T-cell (primary cell): ENCODE data around the gene TSPYL2. TPM values are rescaled to one million over a fixed set of nuclear protein-coding genes. Genes with fewer than 3 reads are reported as not detected.

Source experiments
- ATAC-seq, 4 experiments: fragments of 200-7000 bp in 3 of 4; fragments of 150-1000 bp in 1 of 4; cut with Tn5 transposase; replicated peaks in 1 of 4; 1 replicate in 3 of 4; 2 replicates in 1 of 4; pipeline ENCODE4 v1.10.0; 2021; ENCODE audit warnings: moderate library complexity in 3 of 4, mild to moderate bottlenecking in 2 of 4, moderate number of reproducible peaks in 1 of 4
- CTCF ChIA-PET, 2 donors: fragments of 300-600 bp; sonication (Branson Sonifier 250); formaldehyde crosslinking; loops; one replicate each; lab custom pipeline; 2022; ENCODE audit warnings: antibody characterized with exemption in 2 of 2; lab: Charles Lee
- POLR2A ChIA-PET, 2 donors: fragments of 300-600 bp; sonication (Branson Sonifier 250); formaldehyde crosslinking; loops; one replicate each; lab custom pipeline; 2022; ENCODE audit warnings: antibody characterized with exemption in 2 of 2; lab: Charles Lee
- DNase-seq, 35 experiments: peaks; one replicate each; pipeline versions ENCODE4 v3.0.0 to v3.0.0-alpha.2; 2013 to 2023
- H3K27ac ChIP-seq: one replicate; pipeline ENCODE4 v1.5.1; 2013; ENCODE audit warnings: low read length
- H3K27me3 ChIP-seq, 2 experiments: replicated peaks in 1 of 2; 1 replicate in 1 of 2; 2 replicates in 1 of 2; pipeline versions ENCODE4 v1.6.1 to v1.7.0; 2013; ENCODE audit warnings: low read length in 1 of 2, mixed read lengths in 1 of 2; ENCODE audit not compliant: control insufficient read depth in 2 of 2, insufficient read depth in 2 of 2; ENCODE audit errors: extremely low read depth in 1 of 2
- H3K36me3 ChIP-seq, 2 donors: 1 replicate in 1 of 2; 2 replicates in 1 of 2; pipeline versions ENCODE4 v1.6.1 to v1.7.0; 2013; ENCODE audit warnings: low read length in 1 of 2; ENCODE audit not compliant: control insufficient read depth in 2 of 2, insufficient read depth in 1 of 2; ENCODE audit errors: extremely low read depth in 1 of 2
- H3K4me1 ChIP-seq, 2 experiments: 1 replicate in 1 of 2; 2 replicates in 1 of 2; pipeline versions ENCODE4 v1.6.1 to v1.7.0; 2013; ENCODE audit warnings: low read length in 2 of 2, mixed read lengths in 1 of 2; ENCODE audit not compliant: insufficient read depth in 2 of 2, control insufficient read depth in 1 of 2; ENCODE audit errors: extremely low read depth in 1 of 2
- H3K4me3 ChIP-seq, 2 donors: 1 replicate in 1 of 2; 2 replicates in 1 of 2; pipeline versions ENCODE4 v1.5.1 to v1.7.0; 2013; ENCODE audit warnings: mild to moderate bottlenecking in 2 of 2, low read length in 1 of 2, moderate library complexity in 1 of 2; ENCODE audit not compliant: control insufficient read depth in 1 of 2; ENCODE audit errors: extremely low read depth in 1 of 2
- H3K9me3 ChIP-seq: 2 replicates; pipeline ENCODE4 v1.7.0; 2013
- H3K27ac Mint-ChIP-seq, 2 donors: one replicate each; pipeline ENCODE4 v1.8.0; 2020 to 2021; ENCODE audit warnings: mild to moderate bottlenecking in 2 of 2, mixed read lengths in 2 of 2
- H3K27me3 Mint-ChIP-seq, 2 donors: one replicate each; pipeline ENCODE4 v1.8.0; 2021 to 2022; ENCODE audit warnings: mixed read lengths in 2 of 2
- H3K36me3 Mint-ChIP-seq: one replicate; pipeline ENCODE4 v1.8.0; 2021; ENCODE audit warnings: mixed read lengths
- H3K4me1 Mint-ChIP-seq, 3 donors: one replicate each; pipeline ENCODE4 v1.8.0; 2020 to 2022; ENCODE audit warnings: mixed read lengths in 3 of 3, mild to moderate bottlenecking in 1 of 3
- H3K4me3 Mint-ChIP-seq, 3 donors: one replicate each; pipeline ENCODE4 v1.8.0; 2020 to 2022; ENCODE audit warnings: mild to moderate bottlenecking in 3 of 3, mixed read lengths in 3 of 3, moderate library complexity in 3 of 3
- H3K9me3 Mint-ChIP-seq, 3 donors: one replicate each; pipeline ENCODE4 v1.8.0; 2020 to 2022; ENCODE audit warnings: mixed read lengths in 3 of 3
- WGBS: methylation state at CpG from one replicate; pipeline ENCODE4 v1.1.5; 2013; ENCODE audit warnings: missing lambda C conversion rate; ENCODE audit not compliant: insufficient coverage; 5-methylcytosine and 5-hydroxymethylcytosine counted together
- total RNA-seq, 35 experiments: library from RNA in 6 of 35; stranded (reverse) in 6 of 35; fragments of 120-200 nt in 1 of 35; gene quantifications; one replicate each; pipeline versions ENCODE4 v1.2.1 to v1.2.4 and lab custom pipeline; 2013 to 2026

TSPYL2 gene
- total RNA-seq, 5 donors from 2014 or later (not counting 1 experiment from before 2014, with no cell fraction given) = 126 to 253 (median 141) TPM

DNA sequence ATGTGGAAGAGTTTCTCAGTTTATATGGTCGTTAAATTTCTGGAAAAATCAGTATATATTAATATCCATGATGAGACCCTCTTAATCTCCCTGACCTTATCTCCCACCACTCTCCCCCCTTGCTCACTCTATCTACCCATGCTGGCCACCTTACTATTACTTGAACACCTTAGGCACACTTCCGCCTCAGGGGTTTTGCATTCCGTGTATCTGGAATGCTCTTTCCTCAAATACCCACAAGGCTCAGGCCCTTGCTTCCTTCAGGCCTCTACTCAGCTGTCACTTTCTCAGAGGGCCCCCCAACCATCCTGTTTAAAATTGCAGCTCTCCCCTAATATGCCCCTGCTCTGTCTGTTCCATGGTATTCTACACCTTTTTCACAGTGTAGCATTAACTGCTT lies 13.6 kb downstream of the TSPYL2 start:
- no peak overlapping the region for H3K27ac Mint-ChIP-seq
- no CpG with 5 or more reads among the region's 3 CpGs for WGBS
- Histone ChIP-seq H3K27me3 (no peaks in the 10 kb centered on the region), H3K27ac (no peak overlapping the region), H3K9me3 (no peaks in the 10 kb centered on the region), H3K4me3 (no peak overlapping the region), H3K4me1 (peaks cover 2 to 17% of the 10 kb centered on the region in 2 experiments), H3K36me3 (no peaks in the 10 kb centered on the region)
- no peaks in the 10 kb centered on the region for H3K9me3 Mint-ChIP-seq
- peaks cover 7 to 20% (median 15%) of the 10 kb centered on the region in 3 donors for H3K4me1 Mint-ChIP-seq
- no peak overlapping the region for H3K4me3 Mint-ChIP-seq
- no peaks in the 10 kb centered on the region for H3K36me3 Mint-ChIP-seq
- POLR2A ChIA-PET = no interaction called here
- DNase-seq (no peak), ATAC-seq (no peak)
- CTCF ChIA-PET = no interaction called here
- peaks cover 0 to 5% of the 10 kb centered on the region in 2 donors for H3K27me3 Mint-ChIP-seq

DNA sequence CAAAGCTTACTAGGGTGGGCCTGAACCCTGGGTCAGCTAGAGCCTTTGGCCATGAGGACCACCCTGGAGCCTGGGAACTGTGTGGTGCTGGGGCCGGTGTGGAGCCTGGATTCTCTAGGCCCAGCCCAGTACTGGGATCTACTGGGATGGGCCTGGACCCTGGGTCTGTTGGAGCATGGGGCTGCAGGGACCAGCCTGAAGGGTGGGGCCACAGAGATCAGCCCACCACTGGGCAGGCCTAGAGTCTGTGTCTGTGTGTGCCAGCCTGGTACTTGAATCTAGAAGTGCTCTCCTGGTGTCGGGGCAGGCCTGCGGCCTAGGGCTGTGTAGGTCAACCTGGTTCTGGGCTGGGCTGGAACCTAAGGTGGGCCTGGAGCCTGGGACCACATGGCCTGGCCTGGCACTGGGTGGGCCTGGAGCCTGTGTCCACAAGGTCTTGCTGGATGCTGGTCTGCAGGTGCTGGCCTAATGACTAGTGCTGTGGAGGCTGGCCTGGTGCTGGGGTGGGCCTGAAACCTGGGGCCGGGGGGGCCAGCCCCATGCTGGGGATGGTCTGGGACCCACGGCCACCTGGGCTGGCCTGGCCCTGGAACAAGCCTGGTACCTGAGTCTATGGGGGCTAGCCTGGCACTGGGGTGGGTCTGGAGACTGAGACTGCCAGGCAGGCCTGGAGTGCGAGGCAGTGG lies 32.8 kb downstream of the TSPYL2 start:
- Histone ChIP-seq H3K9me3 (no peaks in the 10 kb centered on the region), H3K4me1 (no peaks in the 10 kb centered on the region), H3K36me3 (peaks cover 0 to 8% of the 10 kb centered on the region in 2 donors), H3K4me3 (no peak overlapping the region), H3K27me3 (no peaks in the 10 kb centered on the region), H3K27ac (no peak overlapping the region)
- Mint-ChIP-seq H3K4me3 (no peak overlapping the region), H3K36me3 (peaks cover 22% of the 10 kb centered on the region), H3K9me3 (no peaks in the 10 kb centered on the region), H3K27me3 (peaks cover 0 to 4% of the 10 kb centered on the region in 2 donors), H3K4me1 (peaks cover 0 to 8% (median 4%) of the 10 kb centered on the region in 3 donors), H3K27ac (no peak overlapping the region)
- ChIA-PET CTCF (no interaction called here), POLR2A (no interaction called here)
- no peak for ATAC-seq
- WGBS = 100% methylated on average over 3 of the region's 6 CpGs
- no peak for DNase-seq

DNA sequence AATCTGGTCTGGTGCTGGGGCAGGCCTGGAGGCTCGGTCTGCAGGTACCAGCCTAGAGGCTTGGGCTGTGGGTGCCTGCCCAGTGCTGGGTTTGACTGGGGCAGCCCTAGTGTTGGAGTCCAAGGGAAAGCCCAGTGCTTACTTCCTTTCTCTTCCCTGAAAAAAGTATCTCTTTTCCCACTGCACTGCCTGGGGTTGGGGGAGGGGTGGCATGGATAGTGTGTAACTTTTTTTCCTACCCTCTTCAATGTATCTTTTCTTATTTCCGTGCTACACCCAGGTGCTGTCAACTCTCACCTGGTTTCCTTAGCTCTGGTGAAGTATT lies 33.3 kb downstream of the TSPYL2 start:
- Mint-ChIP-seq H3K27me3 (no peaks in the 10 kb centered on the region), H3K9me3 (no peaks in the 10 kb centered on the region), H3K27ac (no peak overlapping the region), H3K36me3 (peaks cover 19% of the 10 kb centered on the region), H3K4me3 (no peak overlapping the region), H3K4me1 (peaks cover 0 to 8% (median 4%) of the 10 kb centered on the region in 3 donors)
- Histone ChIP-seq H3K36me3 (peaks cover 0 to 8% of the 10 kb centered on the region in 2 donors), H3K9me3 (no peaks in the 10 kb centered on the region), H3K27ac (no peak overlapping the region), H3K4me1 (no peaks in the 10 kb centered on the region), H3K4me3 (no peak overlapping the region), H3K27me3 (no peaks in the 10 kb centered on the region)
- DNase-seq (no peak), ATAC-seq (no peak)
- POLR2A ChIA-PET = no interaction called here
- CTCF ChIA-PET = no interaction called here
- WGBS = 80% methylated on average over 1 of the region's 2 CpGs

DNA sequence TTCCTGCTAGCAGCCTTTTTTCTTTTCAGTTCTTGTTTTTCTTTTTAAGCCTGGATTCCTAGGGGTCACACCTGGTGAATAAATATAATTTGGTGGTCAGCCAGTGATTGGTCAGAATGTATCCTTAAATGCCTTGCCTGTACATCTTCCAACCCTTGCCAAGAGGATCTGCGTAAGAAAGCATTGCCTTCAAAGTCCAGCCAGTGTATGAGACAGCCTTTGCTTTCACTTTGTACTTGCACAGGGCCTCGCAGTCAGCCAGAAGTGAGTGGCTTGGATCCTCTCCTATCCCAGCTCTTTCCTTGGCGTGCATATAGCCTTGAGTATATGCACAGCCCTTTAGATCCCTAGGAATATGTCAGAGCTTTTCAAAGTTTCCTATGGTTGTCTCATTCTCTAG lies 33.9 kb downstream of the TSPYL2 start:
- ChIA-PET POLR2A (no interaction called here), CTCF (no interaction called here)
- H3K4me1 Mint-ChIP-seq = peaks cover 0 to 8% (median 4%) of the 10 kb centered on the region in 3 donors
- DNase-seq = no peak
- peaks cover 19% of the 10 kb centered on the region for H3K36me3 Mint-ChIP-seq
- Histone ChIP-seq H3K27me3 (no peaks in the 10 kb centered on the region), H3K9me3 (no peaks in the 10 kb centered on the region), H3K4me1 (no peaks in the 10 kb centered on the region), H3K36me3 (peaks cover 0 to 8% of the 10 kb centered on the region in 2 donors), H3K27ac (no peak overlapping the region), H3K4me3 (no peak overlapping the region)
- H3K27me3 Mint-ChIP-seq = no peaks in the 10 kb centered on the region
- no peak for ATAC-seq
- WGBS = no CpG with 5 or more reads among the region's 3 CpGs
- H3K27ac Mint-ChIP-seq = no peak overlapping the region
- H3K9me3 Mint-ChIP-seq = no peaks in the 10 kb centered on the region
- H3K4me3 Mint-ChIP-seq = no peak overlapping the region

DNA sequence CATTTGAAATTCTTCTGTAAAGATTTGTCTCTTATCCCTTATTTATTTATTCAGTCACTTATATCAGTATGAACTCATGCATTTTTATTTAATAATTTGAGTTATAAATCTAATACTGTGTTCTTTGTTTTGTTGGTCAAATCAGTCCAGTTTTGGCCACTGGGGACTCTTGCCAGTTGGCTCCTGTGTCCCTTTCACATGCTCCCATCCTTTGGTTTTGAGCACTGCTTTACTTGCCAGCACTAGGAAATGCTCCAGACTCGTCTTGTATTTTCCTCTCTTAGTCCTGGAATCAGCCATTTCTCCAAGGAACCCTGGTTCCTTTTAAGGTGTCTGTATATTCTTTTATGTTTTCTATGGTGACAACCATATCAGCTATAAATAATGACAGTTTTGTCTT lies 39.8 kb downstream of the TSPYL2 start:
- Histone ChIP-seq H3K4me3 (no peak overlapping the region), H3K4me1 (no peaks in the 10 kb centered on the region), H3K36me3 (no peaks in the 10 kb centered on the region), H3K27me3 (no peaks in the 10 kb centered on the region), H3K27ac (no peak overlapping the region), H3K9me3 (no peaks in the 10 kb centered on the region)
- no CpG with 5 or more reads among the region's 1 CpG for WGBS
- no peak for DNase-seq
- peaks cover 0 to 2% (median 0%) of the 10 kb centered on the region in 3 donors for H3K9me3 Mint-ChIP-seq
- peaks cover 4% of the 10 kb centered on the region for H3K36me3 Mint-ChIP-seq
- no peak overlapping the region for H3K27ac Mint-ChIP-seq
- no peak overlapping the region for H3K4me3 Mint-ChIP-seq
- POLR2A ChIA-PET = no interaction called here
- no peak for ATAC-seq
- CTCF ChIA-PET = no interaction called here
- H3K4me1 Mint-ChIP-seq = peaks cover 18 to 19% (median 19%) of the 10 kb centered on the region in 3 donors
- no peaks in the 10 kb centered on the region for H3K27me3 Mint-ChIP-seq

DNA sequence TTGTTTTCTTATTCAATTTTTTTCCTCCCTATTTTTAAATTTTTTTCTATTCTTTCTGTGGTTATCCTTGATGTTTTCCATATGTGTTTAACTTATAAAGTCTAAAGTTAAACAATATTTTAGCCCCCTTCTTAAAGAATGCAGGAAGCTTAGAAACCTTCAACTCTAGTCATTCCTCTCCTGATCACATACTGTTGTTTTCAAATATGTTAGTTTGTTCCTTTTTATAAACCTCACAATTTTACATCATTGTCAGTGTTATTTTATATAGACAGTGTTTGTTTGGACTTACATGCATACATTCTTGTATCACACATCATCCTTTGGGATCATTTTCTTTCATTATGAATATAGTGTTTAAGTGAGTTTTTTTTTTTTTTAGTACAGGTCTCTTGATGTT lies 43.3 kb downstream of the TSPYL2 start:
- ChIA-PET CTCF (no interaction called here), POLR2A (no interaction called here)
- Mint-ChIP-seq H3K9me3 (peaks cover 0 to 2% (median 0%) of the 10 kb centered on the region in 3 donors), H3K4me3 (no peak overlapping the region), H3K27me3 (no peaks in the 10 kb centered on the region), H3K4me1 (peaks cover 18 to 21% (median 19%) of the 10 kb centered on the region in 3 donors), H3K36me3 (peaks cover 4% of the 10 kb centered on the region), H3K27ac (no peak overlapping the region)
- no peaks in the 10 kb centered on the region for H3K27me3 ChIP-seq
- H3K4me3 ChIP-seq = no peak overlapping the region
- no peaks in the 10 kb centered on the region for H3K9me3 ChIP-seq
- DNase-seq (no peak), ATAC-seq (no peak)
- H3K36me3 ChIP-seq = no peaks in the 10 kb centered on the region
- H3K4me1 ChIP-seq = no peaks in the 10 kb centered on the region
- H3K27ac ChIP-seq = no peak overlapping the region
